Measurements from ENCODE around the gene TBX10. TPM values are rescaled to one million over a fixed set of nuclear protein-coding genes. Genes with fewer than 3 reads are reported as not detected.

Gene TBX10
- total RNA-seq, 2 experiments from 2014 or later = not detected

DNA sequence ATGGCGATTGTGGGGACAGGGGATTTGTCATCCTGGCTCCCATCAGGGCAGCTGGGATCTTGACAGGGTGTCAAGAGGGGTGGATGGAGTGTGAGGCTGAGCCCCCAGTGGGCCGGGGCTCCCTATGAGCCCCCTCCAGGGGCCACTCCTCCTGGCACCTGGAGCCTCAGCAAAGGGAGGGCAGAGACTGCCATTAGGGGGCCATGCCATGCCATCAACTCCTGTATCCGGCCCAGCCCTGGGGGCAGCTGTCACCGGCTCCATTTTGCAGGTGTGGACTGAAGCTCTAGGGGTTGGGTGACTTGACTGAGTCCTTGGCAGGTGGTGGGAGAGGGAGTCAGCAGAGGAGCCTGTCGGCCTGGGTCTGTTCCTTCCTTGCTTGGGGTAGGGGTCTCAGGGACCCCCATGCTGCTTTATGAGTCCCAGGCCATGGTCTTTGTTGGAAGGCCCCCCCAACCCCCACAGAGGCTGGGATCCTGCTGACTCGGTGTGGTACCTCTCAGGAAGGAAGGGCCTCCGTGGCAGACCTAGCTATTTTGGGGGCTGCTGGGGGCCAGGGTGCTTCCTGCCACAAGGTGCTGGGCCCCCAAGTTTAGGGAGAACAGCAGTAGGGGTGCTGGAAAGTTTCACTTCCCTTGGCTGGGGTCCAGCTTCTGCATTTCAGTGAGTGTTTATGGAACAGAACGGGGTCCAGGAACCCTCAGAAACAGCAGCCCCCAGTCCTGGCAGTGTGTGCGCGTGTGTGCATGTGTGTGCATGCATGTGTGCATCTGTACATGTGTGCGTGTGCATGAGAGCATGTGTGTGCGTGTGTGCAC lies 9.4 kb upstream of the TBX10 start:
- H3K27me3 Mint-ChIP-seq (ENCODE audit: low read depth) = no peaks in the 10 kb centered on the region
- H3K36me3 Mint-ChIP-seq (ENCODE audit: low read depth) = peaks cover 1% of the 10 kb centered on the region
- H3K4me3 Mint-ChIP-seq = peak overlapping the region; percentile 36
- POLR2A ChIA-PET = interaction anchor here (0.9 to 1.3 kb wide), 3 partner anchors 16 to 35 kb away, joined by 3 to 4 read pairs (median 3); no protein-coding TSS in a partner anchor
- DNase-seq (peak; percentile 40), ATAC-seq (no peak)
- H3K4me1 Mint-ChIP-seq (ENCODE audit: low read depth) = peaks cover 59% of the 10 kb centered on the region
- CTCF ChIA-PET = interaction anchor here (1.1 to 8.3 kb wide), 10 partner anchors 9 to 66 kb away, joined by 3 to 111 read pairs (median 4); partner anchors contain the start of gene NUDT8
- H3K9me3 Mint-ChIP-seq (ENCODE audit: insufficient read depth) = no peaks in the 10 kb centered on the region
- H3K27ac Mint-ChIP-seq = peak overlapping the region; percentile 95

DNA sequence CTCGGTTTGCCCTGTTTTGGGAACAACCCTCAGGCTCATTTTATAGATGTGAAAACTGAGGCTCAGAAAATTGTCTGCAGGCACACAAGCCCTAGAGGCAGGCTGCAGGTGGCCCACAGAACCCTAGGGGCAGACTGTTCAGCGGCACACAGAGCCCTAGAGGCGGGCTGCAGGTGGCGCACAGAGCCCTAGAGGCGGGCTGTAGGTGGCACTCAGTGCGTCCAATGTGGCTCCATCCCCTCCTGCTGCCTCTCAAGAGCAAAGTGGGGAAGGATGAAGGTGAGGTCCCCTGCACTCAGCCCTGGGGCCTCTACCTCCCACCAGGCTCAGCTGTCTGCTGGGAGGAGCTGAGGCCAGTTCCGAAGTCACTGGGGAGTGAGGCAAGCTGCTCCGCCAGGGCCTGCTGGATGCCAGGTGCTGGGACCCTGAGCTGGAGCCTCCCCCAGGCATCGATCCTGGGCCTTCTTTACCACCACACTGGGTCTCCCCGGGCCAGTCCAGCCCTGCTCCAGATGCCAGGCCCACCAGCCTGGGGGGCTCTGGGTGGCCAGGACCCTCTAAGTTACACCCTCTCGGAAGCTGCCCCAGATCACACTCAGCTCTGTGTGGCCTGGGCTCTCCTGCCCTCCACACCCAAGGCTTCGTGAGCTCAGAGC lies 8.7 kb upstream of the TBX10 start:
- POLR2A ChIA-PET = interaction anchor here (1.0 to 1.3 kb wide), 3 partner anchors 13 to 34 kb away, joined by 3 to 4 read pairs (median 3); no protein-coding TSS in a partner anchor
- Mint-ChIP-seq H3K9me3 (ENCODE audit: insufficient read depth) (no peaks in the 10 kb centered on the region), H3K4me3 (no peak overlapping the region), H3K27ac (peak overlapping the region; percentile 72), H3K4me1 (ENCODE audit: low read depth) (peaks cover 60% of the 10 kb centered on the region), H3K36me3 (ENCODE audit: low read depth) (peaks cover 1% of the 10 kb centered on the region), H3K27me3 (ENCODE audit: low read depth) (no peaks in the 10 kb centered on the region)
- peak; percentile 78 for DNase-seq
- CTCF ChIA-PET = interaction anchor here (1.1 to 8.3 kb wide), 9 partner anchors 8 to 66 kb away, joined by 3 to 111 read pairs (median 4); partner anchors contain the start of gene NUDT8
- peak; percentile 84 for ATAC-seq

DNA sequence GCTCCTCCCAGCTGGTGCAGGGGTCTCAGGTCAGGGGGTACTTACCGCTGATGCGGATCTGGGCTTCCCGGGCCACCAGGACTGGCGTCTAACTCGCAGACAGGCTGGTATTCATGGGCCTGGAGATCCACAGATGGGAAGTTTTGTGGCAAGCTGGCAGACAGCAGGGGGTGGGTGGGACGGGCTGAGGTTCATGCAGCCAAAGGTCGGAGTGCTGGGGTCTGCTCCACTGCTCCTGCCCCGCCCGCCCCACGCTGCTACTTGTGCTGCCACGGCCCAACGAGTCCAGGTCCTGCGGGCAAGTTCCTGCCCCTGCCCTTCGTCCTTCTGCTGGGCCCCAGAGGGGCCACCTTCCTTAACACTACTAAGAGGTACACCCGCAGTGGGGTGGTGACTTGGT lies 7.9 kb upstream of the TBX10 start:
- Mint-ChIP-seq H3K36me3 (ENCODE audit: low read depth) (peaks cover 1% of the 10 kb centered on the region), H3K4me1 (ENCODE audit: low read depth) (peaks cover 60% of the 10 kb centered on the region), H3K9me3 (ENCODE audit: insufficient read depth) (no peaks in the 10 kb centered on the region), H3K27ac (peak overlapping the region; percentile 83), H3K4me3 (no peak overlapping the region), H3K27me3 (ENCODE audit: low read depth) (no peaks in the 10 kb centered on the region)
- ChIA-PET POLR2A (interaction anchor here (0.9 to 1.8 kb wide), 4 partner anchors 13 to 33 kb away, joined by 3 to 7 read pairs (median 4); partner anchors contain the start of gene NUDT8), CTCF (interaction anchor here (1.1 to 8.3 kb wide), 6 partner anchors 9 to 65 kb away, joined by 3 to 111 read pairs (median 5); partner anchors contain the start of gene NUDT8)
- no peak for DNase-seq
- ATAC-seq = no peak

DNA sequence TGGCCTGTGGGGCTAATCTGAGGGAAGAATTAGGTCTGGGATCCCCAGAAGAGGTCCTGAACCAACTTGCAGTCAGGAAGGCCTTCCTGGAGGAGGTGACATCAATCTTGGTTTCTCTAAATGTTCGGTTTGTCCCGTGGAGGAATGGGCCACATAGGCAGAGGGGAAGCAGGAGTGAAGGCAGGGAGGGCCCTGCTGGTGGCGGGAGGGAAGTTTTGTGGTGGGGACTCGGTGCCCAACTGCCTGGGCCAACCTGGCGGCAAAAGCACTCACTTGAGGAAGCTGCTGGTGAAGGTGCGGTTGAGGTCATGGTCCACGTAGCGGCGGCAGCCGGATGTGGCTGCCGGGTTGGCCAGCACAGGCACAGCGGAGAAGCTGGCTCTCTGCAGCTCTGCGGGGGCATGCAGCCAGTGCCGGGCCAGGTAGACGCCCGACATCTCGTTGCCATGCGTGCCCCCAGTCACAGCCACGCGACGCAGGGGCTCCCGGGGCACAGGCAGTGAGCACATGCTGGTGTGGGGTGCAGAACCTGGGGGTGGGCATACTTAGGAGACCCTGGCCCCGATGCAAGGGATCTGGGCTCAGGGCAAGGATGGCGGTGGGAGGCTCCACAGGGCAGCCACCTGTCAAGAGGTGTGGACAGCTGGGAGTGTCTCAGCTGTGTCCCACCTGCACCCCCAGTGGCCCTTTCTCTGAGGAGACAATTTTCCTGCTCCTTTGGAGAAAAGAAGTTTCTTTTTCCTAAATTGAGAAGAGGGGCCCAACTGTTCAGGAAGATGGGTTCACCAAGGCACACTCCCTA lies 7.2 kb upstream of the TBX10 start:
- ChIA-PET CTCF (interaction anchor here (1.1 to 8.3 kb wide), 6 partner anchors 8 to 64 kb away, joined by 3 to 111 read pairs (median 5); partner anchors contain the start of gene NUDT8), POLR2A (interaction anchor here (0.6 to 2.3 kb wide), 5 partner anchors 11 to 125 kb away, joined by 3 to 8 read pairs (median 4); partner anchors contain the start of gene NUDT8)
- H3K27ac Mint-ChIP-seq = peak overlapping the region; percentile 83
- peaks cover 60% of the 10 kb centered on the region for H3K4me1 Mint-ChIP-seq (ENCODE audit: low read depth)
- no peaks in the 10 kb centered on the region for H3K27me3 Mint-ChIP-seq (ENCODE audit: low read depth)
- DNase-seq (peak; percentile 79), ATAC-seq (peak; percentile 31)
- H3K9me3 Mint-ChIP-seq (ENCODE audit: insufficient read depth) = no peaks in the 10 kb centered on the region
- H3K4me3 Mint-ChIP-seq = peak overlapping the region; percentile 47
- peaks cover 1% of the 10 kb centered on the region for H3K36me3 Mint-ChIP-seq (ENCODE audit: low read depth)

DNA sequence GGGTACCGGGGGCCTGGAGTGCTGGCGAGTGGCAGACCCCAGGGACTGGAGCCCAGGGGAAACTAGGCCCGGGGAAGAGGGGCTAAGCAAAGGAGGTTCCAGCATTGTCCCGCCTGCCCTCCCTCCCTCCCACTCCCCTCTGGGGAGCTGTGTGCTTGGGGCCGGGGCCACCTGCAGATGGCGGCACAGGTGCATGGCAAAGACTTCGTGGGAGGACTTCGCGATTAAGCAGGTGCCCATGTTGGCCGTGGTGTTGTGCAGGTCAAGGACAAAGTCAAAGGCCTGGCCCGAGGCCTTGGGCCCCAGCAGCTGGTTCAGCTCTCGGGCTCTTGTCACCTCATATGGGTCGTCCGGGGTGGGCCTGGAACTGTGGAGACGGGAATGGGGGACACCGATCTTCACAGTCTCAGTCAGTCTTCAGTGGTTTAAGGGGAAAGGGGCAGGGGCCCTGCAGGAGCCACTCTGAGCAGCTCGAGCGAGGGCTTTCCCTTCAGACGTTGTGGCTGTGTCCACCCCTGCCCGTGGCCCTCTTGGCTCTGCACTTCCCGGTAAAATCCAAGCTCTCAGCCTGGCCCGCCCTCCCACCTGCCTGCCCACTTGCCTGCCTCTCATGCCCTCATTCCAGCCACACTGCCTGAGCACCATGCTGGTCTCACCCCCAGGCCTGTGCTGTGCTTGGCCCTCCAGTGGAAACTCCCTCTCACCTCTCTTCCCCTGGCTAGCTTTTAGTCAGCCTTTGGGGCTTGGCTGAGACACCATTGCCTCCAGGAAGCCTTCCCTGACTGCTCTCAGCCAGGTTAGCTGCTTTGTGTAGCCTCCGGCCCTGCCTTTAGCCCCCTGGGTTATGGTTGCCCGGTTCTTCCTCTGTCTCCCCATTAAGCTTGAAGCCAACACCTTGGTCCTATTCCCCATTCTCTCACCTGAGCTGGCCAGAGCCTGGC lies 6.2 kb upstream of the TBX10 start:
- DNase-seq (no peak), ATAC-seq (no peak)
- Mint-ChIP-seq H3K9me3 (ENCODE audit: insufficient read depth) (no peaks in the 10 kb centered on the region), H3K27me3 (ENCODE audit: low read depth) (no peaks in the 10 kb centered on the region), H3K36me3 (ENCODE audit: low read depth) (peaks cover 1% of the 10 kb centered on the region), H3K27ac (peak overlapping the region; percentile 83), H3K4me3 (peak overlapping the region; percentile 47), H3K4me1 (ENCODE audit: low read depth) (peaks cover 57% of the 10 kb centered on the region)
- ChIA-PET CTCF (interaction anchor here (1.3 to 8.3 kb wide), 4 partner anchors 11 to 32 kb away, joined by 3 to 111 read pairs (median 44); partner anchors contain the start of gene NUDT8), POLR2A (interaction anchor here (0.6 to 2.3 kb wide), 4 partner anchors 12 to 124 kb away, joined by 3 to 8 read pairs (median 5); partner anchors contain the start of gene NUDT8)

DNA sequence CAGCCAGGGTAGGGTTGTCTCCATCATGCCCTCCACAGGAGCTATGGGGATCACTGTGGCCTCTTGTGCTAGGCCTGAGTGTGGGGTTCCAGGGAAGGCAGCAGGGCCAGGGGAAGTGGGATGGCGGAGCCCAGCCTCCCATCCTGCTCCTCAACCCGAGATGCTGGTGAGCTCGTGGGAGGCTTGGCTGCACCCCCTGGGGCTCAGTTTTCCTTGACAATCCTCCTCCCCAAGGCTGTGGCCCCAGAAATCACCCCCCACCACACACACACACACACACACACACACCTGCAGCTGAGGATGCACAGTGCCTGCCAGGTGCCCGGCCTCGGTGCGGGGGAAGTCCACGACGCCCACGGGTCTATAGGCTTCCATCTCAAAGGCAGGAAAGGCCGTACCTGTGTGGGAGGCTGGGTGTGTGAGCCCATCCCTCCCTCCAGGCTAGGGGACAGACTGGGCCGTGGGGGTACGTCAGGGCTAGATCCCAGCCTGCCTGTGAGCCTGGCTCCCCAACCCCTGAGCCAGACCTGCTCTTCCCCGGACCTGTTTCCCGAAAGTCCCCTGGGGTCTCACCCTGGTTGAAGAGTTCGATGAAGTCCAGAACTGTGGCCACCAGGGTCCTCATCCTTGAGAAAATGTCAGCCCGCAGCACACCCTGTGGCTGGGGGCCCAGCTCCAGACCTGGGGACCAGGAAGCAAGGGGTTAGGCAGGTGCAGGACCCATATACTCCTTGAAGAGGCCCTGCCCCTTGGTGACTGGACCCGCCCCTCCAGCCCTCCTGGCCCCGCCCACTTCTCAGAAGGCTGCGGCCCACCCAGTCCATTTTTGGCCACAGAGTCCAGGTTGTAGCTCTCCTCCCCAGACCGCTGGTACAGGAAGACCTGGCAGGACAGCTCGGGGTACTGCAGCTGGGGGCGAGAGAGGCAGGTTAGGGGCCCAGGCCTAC lies 5.2 kb upstream of the TBX10 start:
- no peak overlapping the region for H3K4me3 Mint-ChIP-seq
- H3K27ac Mint-ChIP-seq = no peak overlapping the region
- ChIA-PET POLR2A (interaction anchor here (1.2 to 2.3 kb wide), 2 partner anchors 12 to 31 kb away, joined by 3 to 8 read pairs; no protein-coding TSS in a partner anchor), CTCF (interaction anchor here (8.1 to 8.3 kb wide), 2 partner anchors 14 to 15 kb away, joined by 81 to 111 read pairs; partner anchors contain the start of gene NUDT8)
- no peaks in the 10 kb centered on the region for H3K27me3 Mint-ChIP-seq (ENCODE audit: low read depth)
- ATAC-seq (no peak), DNase-seq (no peak)
- H3K36me3 Mint-ChIP-seq (ENCODE audit: low read depth) = no peaks in the 10 kb centered on the region
- H3K9me3 Mint-ChIP-seq (ENCODE audit: insufficient read depth) = no peaks in the 10 kb centered on the region
- H3K4me1 Mint-ChIP-seq (ENCODE audit: low read depth) = peaks cover 46% of the 10 kb centered on the region

DNA sequence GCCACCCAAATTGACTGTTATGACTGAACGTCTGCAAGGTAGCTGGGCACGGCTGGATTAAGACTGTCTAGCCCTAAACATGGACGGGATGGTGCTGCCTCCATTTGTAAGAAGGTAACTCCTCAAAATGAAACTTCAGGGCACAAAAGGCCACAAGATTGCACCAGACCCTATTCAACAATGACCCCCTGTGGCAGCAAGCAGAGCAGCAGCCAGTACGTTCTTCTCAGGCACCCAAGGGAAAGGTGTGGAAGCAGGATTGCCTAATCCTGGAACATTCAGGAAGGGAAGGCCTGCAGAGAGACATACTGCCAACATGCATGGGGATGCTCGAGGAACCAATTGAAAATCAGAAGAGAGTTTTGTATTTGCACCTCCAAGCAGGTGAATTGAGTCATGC lies 4.5 kb upstream of the TBX10 start:
- ChIA-PET POLR2A (interaction anchor here (1.2 kb wide), 1 partner anchor 11 kb away, joined by 3 read pairs; no protein-coding TSS in a partner anchor), CTCF (interaction anchor here (8.1 to 8.3 kb wide), 2 partner anchors 13 to 16 kb away, joined by 81 to 111 read pairs; partner anchors contain the start of gene NUDT8)
- Mint-ChIP-seq H3K9me3 (ENCODE audit: insufficient read depth) (no peaks in the 10 kb centered on the region), H3K27ac (no peak overlapping the region), H3K4me1 (ENCODE audit: low read depth) (peaks cover 39% of the 10 kb centered on the region), H3K36me3 (ENCODE audit: low read depth) (no peaks in the 10 kb centered on the region), H3K4me3 (no peak overlapping the region), H3K27me3 (ENCODE audit: low read depth) (no peaks in the 10 kb centered on the region)
- DNase-seq = no peak
- no peak for ATAC-seq

DNA sequence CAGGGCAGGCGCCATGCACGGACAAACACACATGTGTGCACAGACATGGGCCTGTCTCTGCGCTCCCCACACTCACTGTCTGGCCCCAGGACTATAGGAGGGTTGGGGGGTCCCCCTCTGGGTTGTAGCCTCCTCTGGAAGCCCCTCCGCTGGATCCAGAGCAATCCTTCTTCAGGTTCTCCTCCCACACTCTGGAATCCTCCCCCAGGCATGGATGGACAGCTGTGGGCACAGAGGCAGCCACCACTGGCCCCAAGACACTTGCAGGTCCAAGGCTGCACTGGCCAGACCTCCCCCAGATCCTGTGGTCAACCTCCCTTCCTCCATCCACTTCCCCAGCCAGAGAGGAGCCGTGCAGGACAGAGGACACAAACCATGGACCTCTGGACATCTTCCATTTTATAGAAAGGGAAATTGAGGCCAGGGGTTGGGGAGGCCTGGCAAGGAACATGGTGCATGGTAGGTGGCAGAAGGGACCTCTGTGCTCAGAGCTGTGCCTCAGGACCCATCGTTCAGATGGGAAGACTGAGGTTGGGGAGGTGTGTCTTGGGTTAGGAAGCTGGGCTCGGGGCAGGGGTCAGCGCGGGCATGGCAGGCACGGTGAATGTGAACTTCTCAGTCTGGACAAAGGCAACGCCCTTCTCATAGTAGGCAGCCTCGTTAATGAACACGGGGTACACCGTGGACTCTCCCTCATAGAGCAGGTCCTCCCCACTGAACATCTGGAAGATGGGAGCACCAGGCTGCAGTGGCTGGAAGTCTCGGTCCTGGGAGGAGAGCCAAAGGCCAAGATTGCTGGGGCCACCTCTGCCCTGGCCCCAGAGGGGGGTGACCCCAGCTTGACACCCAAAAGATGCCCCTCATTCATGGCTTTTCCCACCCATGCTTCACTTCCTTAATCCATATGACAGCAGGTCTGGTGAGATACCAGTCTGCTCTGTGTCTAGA lies 2.9 kb upstream of the TBX10 start:
- ChIA-PET POLR2A (no interaction called here), CTCF (interaction anchor here (1.2 to 8.3 kb wide), 2 partner anchors 11 to 17 kb away, joined by 5 to 111 read pairs; partner anchors contain the start of gene NUDT8)
- H3K9me3 Mint-ChIP-seq (ENCODE audit: insufficient read depth) = no peaks in the 10 kb centered on the region
- H3K27me3 Mint-ChIP-seq (ENCODE audit: low read depth) = peaks cover 2% of the 10 kb centered on the region
- DNase-seq (no peak), ATAC-seq (no peak)
- H3K4me3 Mint-ChIP-seq = no peak overlapping the region
- H3K27ac Mint-ChIP-seq = no peak overlapping the region
- peaks cover 27% of the 10 kb centered on the region for H3K4me1 Mint-ChIP-seq (ENCODE audit: low read depth)
- no peaks in the 10 kb centered on the region for H3K36me3 Mint-ChIP-seq (ENCODE audit: low read depth)

All from activated CD8-positive, alpha-beta T cell treated with anti-CD3 and anti-CD28 coated beads, Interleukin-2, amount 10 ng/mL, durations not matched to agents 7 days and 5 days (primary cell).